Measurements from ENCODE around the gene SLAMF9. TPM values are rescaled to one million over a fixed set of nuclear protein-coding genes. Genes with fewer than 3 reads are reported as not detected.
A peak's percentile ranks its signal among the peaks of the same experiment; 100 is the strongest.

SLAMF9 gene
- total RNA-seq (2021; fragmentation: NEBNext Ultra II Directional; extraction: Animal tissue kit (Norgen Biotek cat#: 25700)) (not detected in 2 replicates), polyA plus RNA-seq (2011; rRNA removed) (not detected in 2 replicates), polyA minus RNA-seq (2011; rRNA and poly(A)+ RNA removed) (not detected in 2 replicates)
- not detected for polyA plus RNA-seq (2011; cell fraction: cytosol; rRNA removed)
- not detected for polyA plus RNA-seq (2011; cell fraction: nucleus; rRNA removed)
- polyA plus RNA-seq (2012, experiment 1 of 2) = not detected in 4 replicates
- not detected for polyA plus RNA-seq (2012, experiment 2 of 2)
- not detected for polyA plus RNA-seq (2013, experiment 1 of 2)
- polyA plus RNA-seq (2013, experiment 2 of 2) = not detected
- not detected for polyA minus RNA-seq (2011; cell fraction: cytosol; rRNA and poly(A)+ RNA removed)
- polyA minus RNA-seq (2011; cell fraction: nucleus; rRNA and poly(A)+ RNA removed) = not detected
- long read RNA-seq, experiment 1 = 0 reads
- long read RNA-seq, experiment 2 = 0 reads

DNA sequence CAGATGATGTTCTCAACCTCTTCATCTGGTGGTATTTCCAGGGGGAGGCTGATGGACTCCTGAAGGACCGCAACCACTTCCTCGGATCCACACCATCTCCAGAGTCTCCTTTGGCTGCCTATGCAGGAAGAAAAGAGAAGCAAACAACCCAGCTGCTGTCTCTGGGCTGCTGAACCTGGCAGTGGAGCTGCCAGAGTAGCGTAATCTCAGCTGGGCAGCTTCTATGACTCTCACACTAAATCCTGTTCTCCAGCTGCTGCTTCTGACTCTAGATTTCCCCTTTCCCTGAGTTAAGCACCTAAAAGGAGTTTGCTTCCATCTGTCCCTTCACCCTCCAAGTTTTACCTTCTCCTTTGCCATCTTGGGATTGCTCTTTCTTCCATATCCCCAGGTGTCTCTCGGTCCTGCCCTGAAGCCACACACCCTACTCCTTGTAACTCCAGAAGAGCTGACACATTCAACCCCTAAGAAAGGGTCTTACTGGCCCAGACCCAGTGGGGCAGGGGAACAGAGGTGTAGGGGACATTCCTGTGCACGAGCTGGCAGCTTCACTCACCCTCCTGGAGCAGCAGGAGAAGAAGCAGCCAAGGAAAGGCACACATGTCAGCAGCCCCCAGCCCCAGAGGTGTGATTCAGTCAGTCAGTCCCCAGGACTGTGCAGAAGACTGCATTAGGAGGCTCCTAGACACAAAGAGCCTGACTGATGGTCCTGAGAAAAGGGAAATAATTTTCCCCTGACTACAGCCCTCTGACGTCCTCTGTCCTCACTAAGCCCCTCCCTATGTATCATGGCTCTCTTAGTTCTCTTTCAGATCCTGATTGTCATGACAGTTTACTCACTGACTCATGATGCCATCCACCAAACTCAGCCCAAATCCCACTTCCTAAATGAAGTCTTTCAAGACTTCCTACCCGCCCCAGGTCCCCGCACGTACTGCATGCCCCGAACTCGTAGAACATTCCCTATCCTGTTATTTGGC is at the start of gene SLAMF9:
SLAMF9 (minus strand) TSS at position 702 of the 980 bp plus-strand sequence; CDS start at position 602, 100 bp downstream.
- no peak within 1 kb of the TSS for H3K9ac ChIP-seq (replicated peaks in 1 of 4; ENCODE audit: extremely low read depth in 1 of 4, low read depth in 3 of 4, low read length in 3 of 4)
- H3K4me2 ChIP-seq (ENCODE audit: insufficient read depth in 1 of 2, low read depth in 2 of 2, low read length in 2 of 2) = no peak within 1 kb of the TSS
- H3K4ac ChIP-seq (replicated peaks; ENCODE audit: insufficient read length, low read depth, low read length) = no peak within 1 kb of the TSS
- H4K91ac ChIP-seq (replicated peaks; ENCODE audit: insufficient read length, low read length) = no peak within 1 kb of the TSS
- H4K20me1 ChIP-seq (replicated peaks in 1 of 2; ENCODE audit: control insufficient read depth in 1 of 2, insufficient read depth in 2 of 2, low read length in 2 of 2) = no peaks in the 10 kb centered on the region
- no peaks in the 10 kb centered on the region for H3K23me2 ChIP-seq (ENCODE audit: low read depth, low read length)
- POLR2A ChIA-PET (ENCODE audit: partially characterized antibody) = interaction anchor here (0.8 to 1.8 kb wide), 3 partner anchors 8 to 11 kb away, joined by 3 to 5 read pairs (median 3); partner anchors contain the start of gene IGSF9
- no peak within 1 kb of the TSS for H2AFZ ChIP-seq (ENCODE audit: low read length)
- H4K5ac ChIP-seq (ENCODE audit: insufficient read length, low read depth, low read length) = no peak within 1 kb of the TSS
- H2BK12ac ChIP-seq (ENCODE audit: low read depth, low read length) = no peak within 1 kb of the TSS
- no peak within 1 kb of the TSS for H2AK5ac ChIP-seq (ENCODE audit: low read depth, low read length)
- WGBS, 2 experiments (ENCODE audit: extremely low coverage in 1 of 2, insufficient coverage in 1 of 2, insufficient read length in 1 of 2, insufficient replicate concordance in 2 of 2, low coverage in 1 of 2, low lambda C conversion rate in 2 of 2, missing lambda C conversion rate in 1 of 2) = 91% methylated on average over 11 of the region's 11 CpGs; no CpG with 5 or more reads in 1 of the 2 experiments
- H3K36me3 ChIP-seq (ENCODE audit: control insufficient read depth in 2 of 4, insufficient read depth in 4 of 4, low read length in 3 of 4) = no peaks in the 10 kb centered on the region
- no peak within 1 kb of the TSS for H2BK120ac ChIP-seq (replicated peaks; ENCODE audit: low read depth, low read length)
- TF ChIP-seq JUN (IDR thresholded peaks at IDR 0.05; ENCODE audit: low read depth, low read length) = no peak
- TF ChIP-seq, protein P1, sequence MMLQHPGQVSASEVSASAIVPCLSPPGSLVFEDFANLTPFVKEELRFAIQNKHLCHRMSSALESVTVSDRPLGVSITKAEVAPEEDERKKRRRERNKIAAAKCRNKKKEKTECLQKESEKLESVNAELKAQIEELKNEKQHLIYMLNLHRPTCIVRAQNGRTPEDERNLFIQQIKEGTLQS (IDR thresholded peaks at IDR 0.05; ENCODE audit: insufficient read depth, low read depth, low read length) = no peak
- TF ChIP-seq SUZ12 (IDR thresholded peaks at IDR 0.05; ENCODE audit: low read length) = 0 out of 2 replicates have a peak, but pooled peaks have one; percentile 3
- no peaks in the 10 kb centered on the region for H3K79me2 ChIP-seq (ENCODE audit: control insufficient read depth in 1 of 2, insufficient read depth in 2 of 2, low read length in 2 of 2)
- H3K9me3 ChIP-seq (ENCODE audit: insufficient read depth in 2 of 2, low read depth in 1 of 2, low read length in 1 of 2) = no peaks in the 10 kb centered on the region
- no peak within 1 kb of the TSS for H3K4me3 ChIP-seq (ENCODE audit: extremely low read depth in 1 of 4, insufficient read depth in 2 of 4, low read depth in 3 of 4, low read length in 4 of 4)
- H3K23ac ChIP-seq (ENCODE audit: insufficient read length) = no peak within 1 kb of the TSS
- H3K14ac ChIP-seq (ENCODE audit: insufficient read length) = no peak within 1 kb of the TSS
- H2BK15ac ChIP-seq (ENCODE audit: low read length) = no peak within 1 kb of the TSS
- H2BK20ac ChIP-seq (ENCODE audit: low read length) = no peak within 1 kb of the TSS
- FAIRE-seq (no peak), DNase-seq (ENCODE audit: low read depth in 1 of 2, low spot score in 2 of 2) (no peak)
- H3K27me3 ChIP-seq (replicated peaks in 1 of 4; ENCODE audit: control insufficient read depth in 3 of 4, extremely low read depth in 1 of 4, insufficient read depth in 3 of 4, low read length in 3 of 4) = no peaks in the 10 kb centered on the region; a peak in 1 of 7 replicates
- H3K56ac ChIP-seq (replicated peaks; ENCODE audit: insufficient read length, low read depth, low read length) = no peak within 1 kb of the TSS
- no peak within 1 kb of the TSS for H3K18ac ChIP-seq (ENCODE audit: extremely low read depth, low read length)
- H2BK5ac ChIP-seq (ENCODE audit: low read depth, low read length) = no peak within 1 kb of the TSS
- H3K79me1 ChIP-seq (ENCODE audit: low read depth, low read length) = no peaks in the 10 kb centered on the region
- H4K8ac ChIP-seq (ENCODE audit: extremely low read depth, insufficient read depth, low read length) = no peak within 1 kb of the TSS
- H3K27ac ChIP-seq (ENCODE audit: low read depth, low read length) = no peak within 1 kb of the TSS
- CTCF ChIA-PET (ENCODE audit: partially characterized antibody) = interaction anchor here (1.8 to 35.5 kb wide), 6 partner anchors 8 to 92 kb away, joined by 5 to 696 read pairs (median 8); no protein-coding TSS in a partner anchor
- H3K4me1 ChIP-seq (replicated peaks in 1 of 4; ENCODE audit: control insufficient read depth in 3 of 4, insufficient read depth in 4 of 4, low read length in 3 of 4) = no peaks in the 10 kb centered on the region

Measured in H1 (cell line).